ENCODE measurements around the gene ATRN. TPM values are rescaled to one million over a fixed set of nuclear protein-coding genes. Genes with fewer than 3 reads are reported as not detected.

ATRN gene
- total and polyA plus RNA-seq, 2 of the 8 experiments (the other 6 are each of a cell fraction or from before 2014, with no cell fraction given) = 12.0 to 17.4 TPM

- H3K79me1 ChIP-seq (ENCODE audit: low read depth, low read length) = no peaks in the 10 kb centered on the region
- H3K4ac ChIP-seq (replicated peaks; ENCODE audit: insufficient read length, low read depth, low read length) = no peak overlapping the region
- no peak overlapping the region for H3K18ac ChIP-seq (ENCODE audit: extremely low read depth, low read length)
- no peak overlapping the region for H2AFZ ChIP-seq (ENCODE audit: low read length)
- H4K8ac ChIP-seq (ENCODE audit: extremely low read depth, insufficient read depth, low read length) = no peak overlapping the region
- no peaks in the 10 kb centered on the region for H3K9me3 ChIP-seq (ENCODE audit: insufficient read depth in 2 of 2, low read depth in 1 of 2, low read length in 1 of 2)
- no peak overlapping the region for H3K23ac ChIP-seq (ENCODE audit: insufficient read length)
- H2BK12ac ChIP-seq (ENCODE audit: low read depth, low read length) = no peak overlapping the region
- H4K5ac ChIP-seq (ENCODE audit: insufficient read length, low read depth, low read length) = no peak overlapping the region
- POLR2A ChIA-PET (ENCODE audit: partially characterized antibody) = no interaction called here
- TF ChIP-seq RAD21 (IDR thresholded peaks at IDR 0.05 in 1 of 2, conservative IDR thresholded peaks at IDR 0.05 in 1 of 2; ENCODE audit: low read depth in 2 of 2, low read length in 2 of 2) = peak; percentile 82 to 86
- peak in 2 of 3 experiments; percentile 67 to 75; a peak in 3 of 4 replicates for TF ChIP-seq CTCF (IDR thresholded peaks at IDR 0.05; ENCODE audit: control extremely low read depth in 1 of 3, insufficient read depth in 1 of 3, low read depth in 1 of 3, low read length in 3 of 3)
- TF ChIP-seq ATF2 (IDR thresholded peaks at IDR 0.05; ENCODE audit: low read length) = no peak
- TF ChIP-seq TBP (IDR thresholded peaks at IDR 0.05; ENCODE audit: low read depth, low read length) = no peak
- no peak for TF ChIP-seq JUN (IDR thresholded peaks at IDR 0.05; ENCODE audit: low read depth, low read length)
- H3K14ac ChIP-seq (ENCODE audit: insufficient read length) = no peak overlapping the region
- 0 out of 2 replicates have a peak, but pooled peaks cover 3% of the 10 kb centered on the region for H3K23me2 ChIP-seq (ENCODE audit: low read depth, low read length)
- H3K4me3 ChIP-seq (ENCODE audit: extremely low read depth in 1 of 4, insufficient read depth in 2 of 4, low read depth in 3 of 4, low read length in 4 of 4) = no peak overlapping the region
- H3K27ac ChIP-seq (ENCODE audit: low read depth, low read length) = peak overlapping the region; percentile 8; the same call in 1 of the 2 replicates
- no peak overlapping the region for H2BK15ac ChIP-seq (ENCODE audit: low read length)
- H4K91ac ChIP-seq (replicated peaks; ENCODE audit: insufficient read length, low read length) = no peak overlapping the region
- H2BK5ac ChIP-seq (ENCODE audit: low read depth, low read length) = no peak overlapping the region
- H3K36me3 ChIP-seq (ENCODE audit: control insufficient read depth in 2 of 4, insufficient read depth in 4 of 4, low read length in 3 of 4) = no peaks in the 10 kb centered on the region
- no peak overlapping the region for H3K56ac ChIP-seq (replicated peaks; ENCODE audit: insufficient read length, low read depth, low read length)
- no peak overlapping the region for H3K4me2 ChIP-seq (ENCODE audit: insufficient read depth in 1 of 2, low read depth in 2 of 2, low read length in 2 of 2)
- no peak overlapping the region for H2BK20ac ChIP-seq (ENCODE audit: low read length)
- H2BK120ac ChIP-seq (replicated peaks; ENCODE audit: low read depth, low read length) = no peak overlapping the region
- H3K4me1 ChIP-seq (replicated peaks in 1 of 4; ENCODE audit: control insufficient read depth in 3 of 4, insufficient read depth in 4 of 4, low read length in 3 of 4) = no peaks in the 10 kb centered on the region; a peak in 1 of 7 replicates
- FAIRE-seq (peak; percentile 70), DNase-seq (ENCODE audit: low read depth in 1 of 2, low spot score in 2 of 2) (no peak)
- WGBS, 2 experiments (ENCODE audit: extremely low coverage in 1 of 2, insufficient coverage in 1 of 2, insufficient read length in 1 of 2, insufficient replicate concordance in 2 of 2, low coverage in 1 of 2, low lambda C conversion rate in 2 of 2, missing lambda C conversion rate in 1 of 2) = 65% methylated on average over 4 of the region's 4 CpGs; no CpG with 5 or more reads in 1 of the 2 experiments
- CTCF ChIA-PET (ENCODE audit: partially characterized antibody) = interaction anchor here (0.5 to 3.6 kb wide), 36 partner anchors 11 to 1508 kb away, joined by 3 to 22 read pairs (median 6); partner anchors contain the start of gene ADAM33
- no peaks in the 10 kb centered on the region for H3K27me3 ChIP-seq (replicated peaks in 1 of 4; ENCODE audit: control insufficient read depth in 3 of 4, extremely low read depth in 1 of 4, insufficient read depth in 3 of 4, low read length in 3 of 4)
- H3K9ac ChIP-seq (replicated peaks in 1 of 4; ENCODE audit: extremely low read depth in 1 of 4, low read depth in 3 of 4, low read length in 3 of 4) = no peak overlapping the region
- no peak overlapping the region for H2AK5ac ChIP-seq (ENCODE audit: low read depth, low read length)
- peaks cover 0 to 1% of the 10 kb centered on the region in 2 experiments for H4K20me1 ChIP-seq (replicated peaks in 1 of 2; ENCODE audit: control insufficient read depth in 1 of 2, insufficient read depth in 2 of 2, low read length in 2 of 2)
- no peaks in the 10 kb centered on the region for H3K79me2 ChIP-seq (ENCODE audit: control insufficient read depth in 1 of 2, insufficient read depth in 2 of 2, low read length in 2 of 2)
Measured at GRCh38 chr20:3563548-3564177, 92.8 kb downstream of the ATRN start.

Data from H1 (cell line).